Hepatocyte (in vitro differentiated cells): ENCODE data around the gene CCDC32. TPM values are rescaled to one million over a fixed set of nuclear protein-coding genes. Genes with fewer than 3 reads are reported as not detected.
A peak's percentile ranks its signal among the peaks of the same experiment; 100 is the strongest.

Experiments used
- DNase-seq: peaks from one replicate; pipeline ENCODE4 v3.0.0-alpha.2; 2016; ENCODE audit warnings: low spot score
- H2AFZ ChIP-seq: fragments of 200-600 bp; sonication (generic); 2 replicates; pipeline ENCODE4 v1.6.0; 2016; ENCODE audit warnings: antibody characterized with exemption, mild to moderate bottlenecking
- H3K27ac ChIP-seq: fragments of 200-600 bp; sonication (generic); 2 replicates; pipeline ENCODE4 v1.5.1; 2016; ENCODE audit warnings: mild to moderate bottlenecking
- H3K27me3 ChIP-seq: fragments of 200-600 bp; sonication (generic); 2 replicates; pipeline ENCODE4 v1.6.1; 2016
- H3K36me3 ChIP-seq: fragments of 200-600 bp; sonication (generic); replicated peaks from 2 replicates; pipeline ENCODE4 v1.5.1; 2016; ENCODE audit warnings: low read depth; ENCODE audit not compliant: insufficient read depth
- H3K4me1 ChIP-seq: fragments of 200-600 bp; sonication (generic); 2 replicates; pipeline ENCODE4 v1.5.1; 2016; ENCODE audit warnings: mild to moderate bottlenecking, moderate library complexity; ENCODE audit not compliant: insufficient read depth
- H3K4me2 ChIP-seq: fragments of 200-600 bp; sonication (generic); 2 replicates; pipeline ENCODE4 v1.6.0; 2016
- H3K4me3 ChIP-seq: fragments of 200-600 bp; sonication (generic); 2 replicates; pipeline ENCODE4 v1.5.1; 2016; ENCODE audit warnings: mild to moderate bottlenecking
- H3K79me2 ChIP-seq: fragments of 200-600 bp; sonication (generic); 2 replicates; pipeline ENCODE4 v1.6.0; 2017; ENCODE audit warnings: mild to moderate bottlenecking
- H3K9me2 ChIP-seq: fragments of 200-600 bp; sonication (generic); replicated peaks from 2 replicates; pipeline ENCODE4 v1.6.0; 2017; ENCODE audit warnings: mild to moderate bottlenecking; ENCODE audit not compliant: insufficient read depth
- H3K9me3 ChIP-seq: fragments of 200-600 bp; sonication (generic); 2 replicates; pipeline ENCODE4 v1.5.1; 2016; ENCODE audit warnings: low read depth, mild to moderate bottlenecking
- H4K20me1 ChIP-seq: fragments of 200-600 bp; sonication (generic); 2 replicates; pipeline ENCODE4 v1.6.0; 2016; ENCODE audit warnings: mild to moderate bottlenecking; ENCODE audit not compliant: insufficient read depth, poor library complexity, severe bottlenecking
- CTCF ChIP-seq: fragments of 200-600 bp; sonication (generic); IDR thresholded peaks from 2 replicates; pipeline ENCODE4 v1.5.1; 2016; ENCODE audit warnings: antibody characterized with exemption, mild to moderate bottlenecking; ENCODE audit not compliant: poor library complexity
- EZH2 ChIP-seq: fragments of 200-600 bp; sonication (generic); IDR thresholded peaks from 2 replicates; pipeline ENCODE4 v1.6.1; 2016; ENCODE audit warnings: antibody characterized with exemption, mild to moderate bottlenecking, borderline replicate concordance
- EZH2phosphoT487 ChIP-seq: fragments of 200-600 bp; sonication (generic); IDR thresholded peaks from one replicate; pipeline ENCODE4 v1.6.1; 2018; ENCODE audit warnings: antibody characterized with exemption, mild to moderate bottlenecking, low read depth, moderate library complexity; ENCODE audit not compliant: unreplicated experiment, severe bottlenecking
- WGBS: methylation state at CpG from one replicate; pipeline ENCODE4 v1.1.6; 2016; ENCODE audit warnings: low lambda C conversion rate; ENCODE audit errors: missing lambda C conversion rate; 5-methylcytosine and 5-hydroxymethylcytosine counted together
- polyA plus RNA-seq: library from polyadenylated mRNA; unstranded; fragments of >200 nt; fragmentation: Nextera tagmentation; extraction: Ambion mirVana; gene quantifications from 2 replicates; pipeline ENCODE4 v1.2.1, GENCODE V29; 2016
- total RNA-seq: library from RNA; depleted of rRNA; stranded (reverse); fragments of >200 nt; gene quantifications from 2 replicates; pipeline ENCODE4 v1.2.3, GENCODE V29; 2014

CCDC32 gene
- total and polyA plus RNA-seq, 2 experiments from 2014 or later = 25.7 to 30.9 TPM

- Histone ChIP-seq H4K20me1 (no peaks in the 10 kb centered on the region), H3K4me1 (peaks cover 6% of the 10 kb centered on the region), H3K27ac (peak within 1 kb of the TSS; percentile 95), H3K27me3 (no peaks in the 10 kb centered on the region), H3K4me3 (peak within 1 kb of the TSS; percentile 39), H3K9me3 (no peaks in the 10 kb centered on the region), H3K4me2 (peak within 1 kb of the TSS; percentile 74), H2AFZ (peak within 1 kb of the TSS; percentile 55), H3K36me3 (no peaks in the 10 kb centered on the region), H3K79me2 (peaks cover 33% of the 10 kb centered on the region), H3K9me2 (no peaks in the 10 kb centered on the region)
- 4% methylated on average over 41 of the region's 41 CpGs for WGBS
- peak; percentile 94 for DNase-seq
- no peak for TF ChIP-seq EZH2
- TF ChIP-seq CTCF = no peak
- no peak for TF ChIP-seq EZH2phosphoT487
Observed at GRCh38 chr15:40593588-40594428, 29.0 kb upstream of the CCDC32 start, which contains the start of gene KNL1. TSS of gene KNL1 (plus strand) at chr15:40594249. CDS start at chr15:40602932, 8,683 bp downstream.

- Histone ChIP-seq H3K4me3 (no peak overlapping the region), H3K36me3 (no peaks in the 10 kb centered on the region), H3K4me1 (peaks cover 6% of the 10 kb centered on the region), H3K9me2 (no peaks in the 10 kb centered on the region), H3K27me3 (no peaks in the 10 kb centered on the region), H3K9me3 (no peaks in the 10 kb centered on the region), H3K27ac (no peak overlapping the region), H4K20me1 (no peaks in the 10 kb centered on the region), H3K4me2 (no peak overlapping the region), H2AFZ (no peak overlapping the region), H3K79me2 (peaks cover 26% of the 10 kb centered on the region)
- DNase-seq = no peak
- WGBS = 73% methylated on average over 2 of the region's 2 CpGs
- TF ChIP-seq EZH2 = no peak
- no peak for TF ChIP-seq CTCF
- no peak for TF ChIP-seq EZH2phosphoT487
Observed at GRCh38 chr15:40593165-40593564, 28.3 kb upstream of the CCDC32 start.

GRCh38 chr15:40591389-40591788, 26.5 kb upstream of the CCDC32 start:
- H3K27ac ChIP-seq = peak overlapping the region; percentile 76
- TF ChIP-seq CTCF (no peak), EZH2phosphoT487 (no peak), EZH2 (no peak)
- 49% methylated on average over 8 of the region's 8 CpGs for WGBS
- peaks cover 3% of the 10 kb centered on the region for H3K27me3 ChIP-seq
- peaks cover 6% of the 10 kb centered on the region for H3K4me1 ChIP-seq
- H3K79me2 ChIP-seq = peaks cover 12% of the 10 kb centered on the region
- H3K36me3 ChIP-seq = no peaks in the 10 kb centered on the region
- H3K4me3 ChIP-seq = no peak overlapping the region
- no peaks in the 10 kb centered on the region for H4K20me1 ChIP-seq
- H3K9me3 ChIP-seq = no peaks in the 10 kb centered on the region
- no peaks in the 10 kb centered on the region for H3K9me2 ChIP-seq
- H2AFZ ChIP-seq = peak overlapping the region; percentile 47
- DNase-seq = peak; percentile 23
- peak overlapping the region; percentile 69 for H3K4me2 ChIP-seq
